A549 (cell line): ENCODE measurements around the gene RNF145.

ENCODE experiments used
- CBX2 ChIP-seq: fragments of 200-600 bp; sonication (generic); IDR thresholded peaks from 2 replicates; pipeline ENCODE4 v1.6.1; 2016; ENCODE audit warnings: low read depth, mild to moderate bottlenecking, borderline replicate concordance
- CHD2 ChIP-seq: fragments of 150-350 bp; IDR thresholded peaks from 2 replicates; pipeline ENCODE4 v1.6.1; 2014; ENCODE audit warnings: low read length; ENCODE audit not compliant: partially characterized antibody
- EP300 ChIP-seq, 2 experiments: fragments of >200 bp; sonication (Bioruptor Twin); formaldehyde crosslinking; IDR thresholded peaks; 2 replicates in 1 of 2; 3 replicates in 1 of 2; pipeline ENCODE4 v1.6.1; 2016 to 2017
- HDAC2 ChIP-seq: fragments of 200-600 bp; sonication (generic); IDR thresholded peaks from 2 replicates; pipeline ENCODE4 v1.6.1; 2016
- JUN ChIP-seq, 2 experiments: fragments of >200 bp; sonication (Bioruptor Twin); formaldehyde crosslinking; IDR thresholded peaks; 2 replicates in 1 of 2; 3 replicates in 1 of 2; pipeline ENCODE4 v1.6.1; 2016 to 2017
- MAFK ChIP-seq: fragments of 450-650 bp; IDR thresholded peaks from 2 replicates; pipeline ENCODE4 v1.6.1; 2014; ENCODE audit not compliant: partially characterized antibody
- NPAS2 ChIP-seq: fragments of 250-450 bp; sonication (Bioruptor Pico); IDR thresholded peaks from 2 replicates; pipeline ENCODE4 v1.8.0; 2022; ENCODE audit warnings: mild to moderate bottlenecking, moderate library complexity, borderline replicate concordance
- POLR2A ChIP-seq: IDR thresholded peaks from 2 replicates; pipeline ENCODE4 v1.6.1; 2012; ENCODE audit warnings: mild to moderate bottlenecking, low read length
- RAD21 ChIP-seq, 2 experiments: fragments of >200 bp in 1 of 2; sonication (Bioruptor Twin) in 1 of 2; formaldehyde crosslinking in 1 of 2; IDR thresholded peaks in 1 of 2; conservative IDR thresholded peaks in 1 of 2; 2 replicates in 1 of 2; 3 replicates in 1 of 2; pipeline ENCODE4 v1.6.1; 2012 to 2018; ENCODE audit warnings: inconsistent platforms in 1 of 2
- RCOR1 ChIP-seq: fragments of 150-350 bp; IDR thresholded peaks from 2 replicates; pipeline ENCODE4 v1.6.1; 2014; ENCODE audit warnings: antibody characterized with exemption, low read length, low read depth
- RFX5 ChIP-seq: fragments of 450-650 bp; IDR thresholded peaks from 2 replicates; pipeline ENCODE4 v1.7.1; 2014; ENCODE audit warnings: antibody characterized with exemption, mild to moderate bottlenecking, moderate library complexity
- RNF2 ChIP-seq: fragments of 200-600 bp; sonication (generic); IDR thresholded peaks from 2 replicates; pipeline ENCODE4 v1.6.1; 2016; ENCODE audit warnings: low read depth, mild to moderate bottlenecking, antibody characterized with exemption, moderate library complexity, borderline replicate concordance
- TF ChIP-seq, protein P1 (sequence below): fragments of >200 bp; sonication (Bioruptor Twin); formaldehyde crosslinking; IDR thresholded peaks from 3 replicates; pipeline ENCODE4 v1.5.1; 2016
- TF ChIP-seq, protein P2 (sequence below): fragments of 200-600 bp; sonication (generic); IDR thresholded peaks from 2 replicates; pipeline ENCODE4 v1.6.1; 2016; ENCODE audit warnings: antibody characterized with exemption, mild to moderate bottlenecking, moderate library complexity

DNA sequence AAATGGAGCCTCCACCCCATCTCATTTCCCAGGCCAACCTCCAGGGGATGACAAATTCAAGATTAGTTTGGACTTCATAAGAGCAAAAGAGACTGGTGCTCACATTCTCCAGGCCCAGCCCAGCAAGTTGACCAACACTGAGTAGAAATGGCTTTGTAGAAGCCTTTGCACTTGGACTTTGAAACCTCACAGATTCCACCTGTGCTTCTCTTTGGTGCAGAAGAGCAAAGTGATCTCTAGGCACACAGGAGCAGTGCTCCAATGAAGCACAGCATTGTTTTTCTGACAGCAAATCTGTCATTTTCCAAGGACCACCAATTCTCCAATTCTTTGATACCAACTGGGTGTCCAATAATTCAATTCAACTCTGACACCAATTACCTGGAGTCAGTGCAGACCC lies 17.1 kb upstream of the RNF145 start:
- TF ChIP-seq, protein P1, sequence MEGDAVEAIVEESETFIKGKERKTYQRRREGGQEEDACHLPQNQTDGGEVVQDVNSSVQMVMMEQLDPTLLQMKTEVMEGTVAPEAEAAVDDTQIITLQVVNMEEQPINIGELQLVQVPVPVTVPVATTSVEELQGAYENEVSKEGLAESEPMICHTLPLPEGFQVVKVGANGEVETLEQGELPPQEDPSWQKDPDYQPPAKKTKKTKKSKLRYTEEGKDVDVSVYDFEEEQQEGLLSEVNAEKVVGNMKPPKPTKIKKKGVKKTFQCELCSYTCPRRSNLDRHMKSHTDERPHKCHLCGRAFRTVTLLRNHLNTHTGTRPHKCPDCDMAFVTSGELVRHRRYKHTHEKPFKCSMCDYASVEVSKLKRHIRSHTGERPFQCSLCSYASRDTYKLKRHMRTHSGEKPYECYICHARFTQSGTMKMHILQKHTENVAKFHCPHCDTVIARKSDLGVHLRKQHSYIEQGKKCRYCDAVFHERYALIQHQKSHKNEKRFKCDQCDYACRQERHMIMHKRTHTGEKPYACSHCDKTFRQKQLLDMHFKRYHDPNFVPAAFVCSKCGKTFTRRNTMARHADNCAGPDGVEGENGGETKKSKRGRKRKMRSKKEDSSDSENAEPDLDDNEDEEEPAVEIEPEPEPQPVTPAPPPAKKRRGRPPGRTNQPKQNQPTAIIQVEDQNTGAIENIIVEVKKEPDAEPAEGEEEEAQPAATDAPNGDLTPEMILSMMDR: no peak
- no peak for TF ChIP-seq POLR2A
- no peak for TF ChIP-seq CHD2
- TF ChIP-seq JUN (IDR thresholded peaks at IDR 0.05): no peak
- TF ChIP-seq, protein P2, sequence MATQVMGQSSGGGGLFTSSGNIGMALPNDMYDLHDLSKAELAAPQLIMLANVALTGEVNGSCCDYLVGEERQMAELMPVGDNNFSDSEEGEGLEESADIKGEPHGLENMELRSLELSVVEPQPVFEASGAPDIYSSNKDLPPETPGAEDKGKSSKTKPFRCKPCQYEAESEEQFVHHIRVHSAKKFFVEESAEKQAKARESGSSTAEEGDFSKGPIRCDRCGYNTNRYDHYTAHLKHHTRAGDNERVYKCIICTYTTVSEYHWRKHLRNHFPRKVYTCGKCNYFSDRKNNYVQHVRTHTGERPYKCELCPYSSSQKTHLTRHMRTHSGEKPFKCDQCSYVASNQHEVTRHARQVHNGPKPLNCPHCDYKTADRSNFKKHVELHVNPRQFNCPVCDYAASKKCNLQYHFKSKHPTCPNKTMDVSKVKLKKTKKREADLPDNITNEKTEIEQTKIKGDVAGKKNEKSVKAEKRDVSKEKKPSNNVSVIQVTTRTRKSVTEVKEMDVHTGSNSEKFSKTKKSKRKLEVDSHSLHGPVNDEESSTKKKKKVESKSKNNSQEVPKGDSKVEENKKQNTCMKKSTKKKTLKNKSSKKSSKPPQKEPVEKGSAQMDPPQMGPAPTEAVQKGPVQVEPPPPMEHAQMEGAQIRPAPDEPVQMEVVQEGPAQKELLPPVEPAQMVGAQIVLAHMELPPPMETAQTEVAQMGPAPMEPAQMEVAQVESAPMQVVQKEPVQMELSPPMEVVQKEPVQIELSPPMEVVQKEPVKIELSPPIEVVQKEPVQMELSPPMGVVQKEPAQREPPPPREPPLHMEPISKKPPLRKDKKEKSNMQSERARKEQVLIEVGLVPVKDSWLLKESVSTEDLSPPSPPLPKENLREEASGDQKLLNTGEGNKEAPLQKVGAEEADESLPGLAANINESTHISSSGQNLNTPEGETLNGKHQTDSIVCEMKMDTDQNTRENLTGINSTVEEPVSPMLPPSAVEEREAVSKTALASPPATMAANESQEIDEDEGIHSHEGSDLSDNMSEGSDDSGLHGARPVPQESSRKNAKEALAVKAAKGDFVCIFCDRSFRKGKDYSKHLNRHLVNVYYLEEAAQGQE: no peak
- TF ChIP-seq HDAC2: no peak
- no peak for TF ChIP-seq CBX2
- TF ChIP-seq RCOR1: no peak
- TF ChIP-seq RNF2: no peak
- no peak for TF ChIP-seq MAFK
- TF ChIP-seq RAD21 (conservative IDR thresholded peaks at IDR 0.05 in 1 of 2, IDR thresholded peaks at IDR 0.05 in 1 of 2): no peak
- TF ChIP-seq RFX5: no peak
- TF ChIP-seq EP300 (IDR thresholded peaks at IDR 0.05): no peak
- no peak for TF ChIP-seq NPAS2 (CRISPR knock-in tag)
